ENCODE data around the gene ZSWIM1. TPM values are rescaled to one million over a fixed set of nuclear protein-coding genes. Genes with fewer than 3 reads are reported as not detected.
"Not testable (repeated sequence)": the region's sequence is repeated elsewhere in the genome, so short reads cannot be mapped to it uniquely, and the experiment has no call there.

The ZSWIM1 gene
- total RNA-seq, 1 donor from 2014 or later = 6.9 TPM

DNA sequence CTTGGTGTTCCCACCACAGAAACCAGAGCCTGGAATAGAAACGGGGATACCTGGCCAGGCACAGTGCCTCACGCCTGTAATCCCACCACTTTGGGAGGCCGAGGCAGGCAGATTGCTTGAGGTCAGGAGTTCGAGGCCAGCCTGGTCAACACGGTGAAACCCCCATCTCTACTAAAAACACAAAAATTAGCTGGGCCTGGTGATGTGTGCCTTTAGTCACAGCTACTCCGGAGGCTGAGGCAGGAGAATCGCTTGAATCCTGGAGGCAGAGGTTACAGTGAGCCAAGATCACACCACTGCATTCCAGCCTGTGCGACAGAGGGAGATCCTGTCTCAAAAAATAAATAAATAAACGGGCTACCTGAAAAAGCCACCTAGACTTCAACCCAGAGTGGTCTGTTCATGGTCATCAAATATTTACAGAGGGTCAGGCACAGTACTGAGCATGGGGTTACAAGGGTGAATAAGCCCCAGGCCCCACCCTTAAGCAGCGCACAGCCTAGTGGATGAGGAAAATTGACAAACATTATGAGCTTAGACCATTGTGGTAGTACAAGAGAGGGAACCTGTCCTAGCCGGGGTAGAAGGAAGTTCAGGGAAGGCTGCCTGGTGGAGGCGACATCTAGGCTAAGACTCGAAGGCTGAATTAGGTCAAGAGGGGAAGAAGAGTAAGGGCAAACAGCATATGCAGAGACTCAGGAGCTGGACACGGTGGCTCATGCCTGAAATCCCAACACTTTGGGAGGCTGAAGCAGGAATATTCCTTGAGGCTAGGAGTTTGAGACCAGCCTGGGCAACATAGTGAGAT lies 46.2 kb downstream of the ZSWIM1 start:
- DNase-seq (ENCODE audit: low read depth) = no peak

DNA sequence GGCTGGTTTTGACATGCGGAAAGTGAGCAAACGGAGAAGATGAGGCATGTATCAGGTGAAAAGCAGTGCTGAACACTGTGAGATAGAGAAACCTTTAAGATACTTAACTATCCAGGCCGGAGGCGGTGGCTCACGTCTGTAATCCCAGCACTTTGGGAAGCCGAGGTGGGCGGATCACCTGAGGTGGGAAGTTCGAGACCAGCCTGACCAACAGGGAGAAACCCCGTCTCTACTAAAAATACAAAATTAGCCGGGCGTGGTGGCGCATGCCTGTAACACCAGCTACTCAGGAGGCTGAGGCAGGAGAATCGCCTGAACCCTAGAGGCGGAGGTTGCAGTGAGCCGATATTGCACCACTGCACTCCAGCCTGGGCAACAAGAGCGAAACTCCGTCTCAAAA lies 50.7 kb downstream of the ZSWIM1 start:
- DNase-seq (ENCODE audit: low read depth) = not testable (repeated sequence)

DNA sequence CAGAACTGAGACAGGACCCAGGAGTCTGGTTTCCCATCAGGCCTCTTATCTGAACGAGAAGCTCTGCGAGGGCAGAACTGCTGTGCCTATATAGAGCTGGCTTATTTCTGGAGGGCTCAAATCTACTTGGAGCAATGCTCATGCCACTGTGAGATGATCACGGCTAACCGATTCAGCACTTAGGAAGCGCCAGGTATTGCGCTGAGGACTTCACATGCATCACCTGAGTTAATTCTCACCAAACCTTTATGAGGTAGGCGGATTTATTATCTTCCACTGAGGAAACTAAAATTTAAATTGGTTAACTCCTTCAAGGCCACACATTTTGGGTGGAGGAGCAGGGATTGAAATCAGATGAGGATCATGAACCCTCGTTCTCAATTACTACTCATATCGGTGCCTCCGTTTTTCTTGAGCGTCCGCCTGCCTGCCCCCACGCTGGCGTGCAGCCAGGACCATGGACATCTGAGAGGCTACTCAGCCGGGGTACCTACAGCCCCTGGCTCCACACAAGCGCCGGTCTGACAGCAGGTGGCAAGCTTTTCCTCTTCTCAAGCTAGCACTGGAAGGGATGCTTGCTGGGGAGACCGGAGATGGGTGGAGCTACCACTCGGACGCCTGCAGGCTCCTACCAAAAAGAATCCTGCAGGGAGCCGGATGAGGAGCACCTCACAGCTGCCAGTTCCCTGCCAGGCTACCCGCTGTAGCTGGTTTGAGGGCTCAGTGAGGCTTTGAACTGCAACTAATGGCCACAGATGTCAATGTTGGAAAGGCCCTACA lies 52.4 kb downstream of the ZSWIM1 start:
- DNase-seq (ENCODE audit: low read depth) = peak; percentile 79

DNA sequence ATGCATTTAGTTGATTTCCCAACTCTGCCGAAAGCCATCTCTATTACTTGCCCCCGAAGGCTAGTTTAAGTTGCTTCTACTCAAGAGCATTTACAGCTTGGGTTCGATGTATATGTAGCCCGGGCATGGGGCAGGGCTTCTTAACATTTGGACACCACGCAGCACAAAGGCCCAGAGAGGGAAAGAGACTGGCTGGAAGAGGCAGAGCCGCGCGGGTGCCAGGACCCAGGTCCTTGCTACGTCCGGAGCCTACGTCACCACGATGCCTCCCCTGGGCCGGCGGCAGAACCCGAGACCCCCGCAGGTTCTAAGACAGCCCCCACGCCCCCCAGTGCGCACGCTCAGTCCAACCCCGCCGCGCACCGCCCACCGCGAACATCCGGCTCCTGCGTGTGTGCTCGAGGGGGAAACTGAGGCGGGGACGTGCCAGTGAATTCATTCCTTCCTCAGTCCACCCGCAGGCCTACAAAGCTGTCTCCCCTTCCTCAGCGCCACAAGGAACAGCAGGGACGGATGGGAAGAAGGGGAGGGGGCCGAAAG lies 53.1 kb downstream of the ZSWIM1 start:
- no peak for DNase-seq (ENCODE audit: low read depth)

Other genes starting within 250 kb of the ZSWIM1 start
- not detected in 2 replicates for gene WFDC9, start 249.9 kb upstream of the ZSWIM1 start, total RNA-seq
- gene WFDC11, start 211.0 kb upstream of the ZSWIM1 start, total RNA-seq = not detected in 2 replicates
- not detected in 2 replicates for gene WFDC13, start 179.2 kb upstream of the ZSWIM1 start, total RNA-seq
- not detected in 2 replicates for gene WFDC10B, start 176.2 kb upstream of the ZSWIM1 start, total RNA-seq
- gene SPINT4, start 158.9 kb upstream of the ZSWIM1 start, total RNA-seq = not detected in 2 replicates
- 0.50 and 3.5 TPM in 2 replicates for gene WFDC3, start 89.3 kb upstream of the ZSWIM1 start, total RNA-seq
- gene DNTTIP1, start 89.3 kb upstream of the ZSWIM1 start, total RNA-seq = 13.3 and 14.2 TPM in 2 replicates
- gene UBE2C, start 68.6 kb upstream of the ZSWIM1 start, total RNA-seq = 0.75 and 16.7 TPM in 2 replicates
- not detected in 2 replicates for gene TNNC2, start 53.9 kb upstream of the ZSWIM1 start, total RNA-seq
- 26.9 and 32.1 TPM in 2 replicates for gene SNX21, start 47.4 kb upstream of the ZSWIM1 start, total RNA-seq
- 32.1 and 35.7 TPM in 2 replicates for gene ACOT8, start 23.8 kb upstream of the ZSWIM1 start, total RNA-seq
- gene ZSWIM3, start 23.6 kb upstream of the ZSWIM1 start, total RNA-seq = 4.3 and 5.9 TPM in 2 replicates
- gene SPATA25, start 6.4 kb downstream of the ZSWIM1 start, total RNA-seq = 0.85 and 1.0 TPM in 2 replicates
- 3.0 and 3.3 TPM in 2 replicates for gene NEURL2, start 10.0 kb downstream of the ZSWIM1 start, total RNA-seq
- gene CTSA, start 10.1 kb downstream of the ZSWIM1 start, total RNA-seq = 20.7 and 64.2 TPM in 2 replicates
- 10.4 and 32.1 TPM in 2 replicates for gene PLTP, start 30.9 kb downstream of the ZSWIM1 start, total RNA-seq
- gene PCIF1, start 53.5 kb downstream of the ZSWIM1 start, total RNA-seq = 7.1 and 19.4 TPM in 2 replicates
- gene ZNF335, start 91.0 kb downstream of the ZSWIM1 start, total RNA-seq = 11.1 and 16.1 TPM in 2 replicates
- gene MMP9, start 127.7 kb downstream of the ZSWIM1 start, total RNA-seq = 0.87 TPM in 1 of 2 replicates, not detected in the other
- gene SLC12A5, start 148.0 kb downstream of the ZSWIM1 start, total RNA-seq = 0.17 and 0.55 TPM in 2 replicates
- gene NCOA5, start 208.7 kb downstream of the ZSWIM1 start, total RNA-seq = 6.1 and 25.3 TPM in 2 replicates
- 38.6 and 89.6 TPM in 2 replicates for gene CD40, start 237.1 kb downstream of the ZSWIM1 start, total RNA-seq

All from renal cortical epithelial cell (primary cell).